ENCODE data around the gene SERPINA6.
"Not testable (repeated sequence)": the region's sequence is repeated elsewhere in the genome, so short reads cannot be mapped to it uniquely, and the experiment has no call there.

Gene SERPINA6

DNA sequence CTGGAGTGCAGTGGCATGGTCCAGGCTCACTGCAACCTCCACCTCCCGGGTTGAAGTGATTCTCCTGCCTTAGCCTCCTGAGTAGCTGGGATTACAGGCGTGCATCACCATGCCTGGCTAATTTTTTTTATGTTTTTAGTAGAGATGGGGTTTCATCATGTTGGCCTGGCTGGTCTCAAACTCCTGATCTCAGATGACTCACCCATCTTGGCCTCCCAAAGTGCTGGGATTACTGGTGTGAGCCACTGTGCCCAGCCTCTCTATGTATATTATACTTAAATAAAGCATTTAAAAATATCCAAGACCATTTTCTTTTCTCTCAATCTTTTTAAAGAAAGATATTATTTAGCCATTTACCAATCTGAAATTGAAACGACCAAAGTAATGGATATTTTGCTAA is 58.9 kb downstream of the SERPINA6 start:
- not testable (repeated sequence) for ATAC-seq, H3K27ac Mint-ChIP-seq, H3K4me1 Mint-ChIP-seq, H3K4me3 Mint-ChIP-seq, DNase-seq
- H3K9me3 Mint-ChIP-seq: peaks cover 7 to 16% of the 10 kb centered on the region in 2 donors
- peaks cover 12% of the 10 kb centered on the region for H3K27me3 Mint-ChIP-seq

Data from stimulated activated naive CD8-positive, alpha-beta T cell treated with anti-CD3 and anti-CD28 coated beads, Interleukin-15, amount 100 ng/mL, for 72 hours (primary cell).